Measurements from ENCODE around the gene DPEP2. TPM values are rescaled to one million over a fixed set of nuclear protein-coding genes. Genes with fewer than 3 reads are reported as not detected.

DPEP2 gene
- total and polyA plus RNA-seq, 2 of the 13 experiments (the other 11 are each of a cell fraction or from before 2014, with no cell fraction given): 0.18 TPM; not detected in 1

DNA sequence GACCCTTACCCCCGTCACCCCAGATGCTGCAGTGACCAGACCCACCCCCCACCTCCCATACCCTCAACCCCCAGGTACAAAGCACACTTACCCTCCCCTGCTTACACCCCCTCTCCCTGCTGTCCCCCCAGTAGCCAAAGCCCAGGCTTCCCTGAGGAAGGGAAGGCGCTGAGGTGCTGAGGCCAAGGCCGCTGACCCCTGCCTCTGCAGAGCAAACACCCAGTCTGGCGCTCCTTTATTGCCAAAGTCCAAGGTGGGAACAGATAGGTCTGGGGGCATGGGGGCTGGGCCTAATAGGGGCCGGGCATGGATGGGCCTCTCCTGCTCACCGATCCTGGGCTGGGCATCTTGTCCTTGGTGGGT, 56.0 kb downstream of the DPEP2 start (continued):
- TF ChIP-seq, protein P1, sequence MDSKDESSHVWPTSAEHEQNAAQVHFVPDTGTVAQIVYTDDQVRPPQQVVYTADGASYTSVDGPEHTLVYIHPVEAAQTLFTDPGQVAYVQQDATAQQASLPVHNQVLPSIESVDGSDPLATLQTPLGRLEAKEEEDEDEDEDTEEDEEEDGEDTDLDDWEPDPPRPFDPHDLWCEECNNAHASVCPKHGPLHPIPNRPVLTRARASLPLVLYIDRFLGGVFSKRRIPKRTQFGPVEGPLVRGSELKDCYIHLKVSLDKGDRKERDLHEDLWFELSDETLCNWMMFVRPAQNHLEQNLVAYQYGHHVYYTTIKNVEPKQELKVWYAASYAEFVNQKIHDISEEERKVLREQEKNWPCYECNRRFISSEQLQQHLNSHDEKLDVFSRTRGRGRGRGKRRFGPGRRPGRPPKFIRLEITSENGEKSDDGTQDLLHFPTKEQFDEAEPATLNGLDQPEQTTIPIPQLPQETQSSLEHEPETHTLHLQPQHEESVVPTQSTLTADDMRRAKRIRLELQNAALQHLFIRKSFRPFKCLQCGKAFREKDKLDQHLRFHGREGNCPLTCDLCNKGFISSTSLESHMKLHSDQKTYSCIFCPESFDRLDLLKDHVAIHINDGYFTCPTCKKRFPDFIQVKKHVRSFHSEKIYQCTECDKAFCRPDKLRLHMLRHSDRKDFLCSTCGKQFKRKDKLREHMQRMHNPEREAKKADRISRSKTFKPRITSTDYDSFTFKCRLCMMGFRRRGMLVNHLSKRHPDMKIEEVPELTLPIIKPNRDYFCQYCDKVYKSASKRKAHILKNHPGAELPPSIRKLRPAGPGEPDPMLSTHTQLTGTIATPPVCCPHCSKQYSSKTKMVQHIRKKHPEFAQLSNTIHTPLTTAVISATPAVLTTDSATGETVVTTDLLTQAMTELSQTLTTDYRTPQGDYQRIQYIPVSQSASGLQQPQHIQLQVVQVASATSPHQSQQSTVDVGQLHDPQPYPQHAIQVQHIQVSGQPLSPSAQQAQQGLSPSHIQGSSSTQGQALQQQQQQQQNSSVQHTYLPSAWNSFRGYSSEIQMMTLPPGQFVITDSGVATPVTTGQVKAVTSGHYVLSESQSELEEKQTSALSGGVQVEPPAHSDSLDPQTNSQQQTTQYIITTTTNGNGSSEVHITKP (CRISPR knock-in tag; IDR thresholded peaks at IDR 0.05; ENCODE audit: low read depth): no peak
- no peak for TF ChIP-seq ZNF616 (CRISPR knock-in tag; IDR thresholded peaks at IDR 0.05; ENCODE audit: low read depth)
- TF ChIP-seq, protein P2, sequence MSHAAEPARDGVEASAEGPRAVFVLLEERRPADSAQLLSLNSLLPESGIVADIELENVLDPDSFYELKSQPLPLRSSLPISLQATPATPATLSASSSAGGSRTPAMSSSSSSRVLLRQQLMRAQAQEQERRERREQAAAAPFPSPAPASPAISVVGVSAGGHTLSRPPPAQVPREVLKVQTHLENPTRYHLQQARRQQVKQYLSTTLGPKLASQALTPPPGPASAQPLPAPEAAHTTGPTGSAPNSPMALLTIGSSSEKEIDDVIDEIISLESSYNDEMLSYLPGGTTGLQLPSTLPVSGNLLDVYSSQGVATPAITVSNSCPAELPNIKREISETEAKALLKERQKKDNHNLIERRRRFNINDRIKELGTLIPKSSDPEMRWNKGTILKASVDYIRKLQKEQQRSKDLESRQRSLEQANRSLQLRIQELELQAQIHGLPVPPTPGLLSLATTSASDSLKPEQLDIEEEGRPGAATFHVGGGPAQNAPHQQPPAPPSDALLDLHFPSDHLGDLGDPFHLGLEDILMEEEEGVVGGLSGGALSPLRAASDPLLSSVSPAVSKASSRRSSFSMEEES (CRISPR knock-in tag; IDR thresholded peaks at IDR 0.05): no peak
- TF ChIP-seq, protein P3, sequence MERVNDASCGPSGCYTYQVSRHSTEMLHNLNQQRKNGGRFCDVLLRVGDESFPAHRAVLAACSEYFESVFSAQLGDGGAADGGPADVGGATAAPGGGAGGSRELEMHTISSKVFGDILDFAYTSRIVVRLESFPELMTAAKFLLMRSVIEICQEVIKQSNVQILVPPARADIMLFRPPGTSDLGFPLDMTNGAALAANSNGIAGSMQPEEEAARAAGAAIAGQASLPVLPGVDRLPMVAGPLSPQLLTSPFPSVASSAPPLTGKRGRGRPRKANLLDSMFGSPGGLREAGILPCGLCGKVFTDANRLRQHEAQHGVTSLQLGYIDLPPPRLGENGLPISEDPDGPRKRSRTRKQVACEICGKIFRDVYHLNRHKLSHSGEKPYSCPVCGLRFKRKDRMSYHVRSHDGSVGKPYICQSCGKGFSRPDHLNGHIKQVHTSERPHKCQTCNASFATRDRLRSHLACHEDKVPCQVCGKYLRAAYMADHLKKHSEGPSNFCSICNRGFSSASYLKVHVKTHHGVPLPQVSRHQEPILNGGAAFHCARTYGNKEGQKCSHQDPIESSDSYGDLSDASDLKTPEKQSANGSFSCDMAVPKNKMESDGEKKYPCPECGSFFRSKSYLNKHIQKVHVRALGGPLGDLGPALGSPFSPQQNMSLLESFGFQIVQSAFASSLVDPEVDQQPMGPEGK (CRISPR knock-in tag; IDR thresholded peaks at IDR 0.05): peak; percentile 87
- TF ChIP-seq, protein P4, sequence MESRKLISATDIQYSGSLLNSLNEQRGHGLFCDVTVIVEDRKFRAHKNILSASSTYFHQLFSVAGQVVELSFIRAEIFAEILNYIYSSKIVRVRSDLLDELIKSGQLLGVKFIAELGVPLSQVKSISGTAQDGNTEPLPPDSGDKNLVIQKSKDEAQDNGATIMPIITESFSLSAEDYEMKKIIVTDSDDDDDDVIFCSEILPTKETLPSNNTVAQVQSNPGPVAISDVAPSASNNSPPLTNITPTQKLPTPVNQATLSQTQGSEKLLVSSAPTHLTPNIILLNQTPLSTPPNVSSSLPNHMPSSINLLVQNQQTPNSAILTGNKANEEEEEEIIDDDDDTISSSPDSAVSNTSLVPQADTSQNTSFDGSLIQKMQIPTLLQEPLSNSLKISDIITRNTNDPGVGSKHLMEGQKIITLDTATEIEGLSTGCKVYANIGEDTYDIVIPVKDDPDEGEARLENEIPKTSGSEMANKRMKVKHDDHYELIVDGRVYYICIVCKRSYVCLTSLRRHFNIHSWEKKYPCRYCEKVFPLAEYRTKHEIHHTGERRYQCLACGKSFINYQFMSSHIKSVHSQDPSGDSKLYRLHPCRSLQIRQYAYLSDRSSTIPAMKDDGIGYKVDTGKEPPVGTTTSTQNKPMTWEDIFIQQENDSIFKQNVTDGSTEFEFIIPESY (CRISPR knock-in tag; IDR thresholded peaks at IDR 0.05): no peak
- TF ChIP-seq, protein P5, sequence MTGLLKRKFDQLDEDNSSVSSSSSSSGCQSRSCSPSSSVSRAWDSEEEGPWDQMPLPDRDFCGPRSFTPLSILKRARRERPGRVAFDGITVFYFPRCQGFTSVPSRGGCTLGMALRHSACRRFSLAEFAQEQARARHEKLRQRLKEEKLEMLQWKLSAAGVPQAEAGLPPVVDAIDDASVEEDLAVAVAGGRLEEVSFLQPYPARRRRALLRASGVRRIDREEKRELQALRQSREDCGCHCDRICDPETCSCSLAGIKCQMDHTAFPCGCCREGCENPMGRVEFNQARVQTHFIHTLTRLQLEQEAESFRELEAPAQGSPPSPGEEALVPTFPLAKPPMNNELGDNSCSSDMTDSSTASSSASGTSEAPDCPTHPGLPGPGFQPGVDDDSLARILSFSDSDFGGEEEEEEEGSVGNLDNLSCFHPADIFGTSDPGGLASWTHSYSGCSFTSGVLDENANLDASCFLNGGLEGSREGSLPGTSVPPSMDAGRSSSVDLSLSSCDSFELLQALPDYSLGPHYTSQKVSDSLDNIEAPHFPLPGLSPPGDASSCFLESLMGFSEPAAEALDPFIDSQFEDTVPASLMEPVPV (CRISPR knock-in tag; IDR thresholded peaks at IDR 0.05): no peak
- TF ChIP-seq SKI (IDR thresholded peaks at IDR 0.05; ENCODE audit: partially characterized antibody): peak; percentile 74
- TF ChIP-seq KAT7 (CRISPR knock-in tag; IDR thresholded peaks at IDR 0.05; ENCODE audit: borderline replicate concordance): no peak
- peak; percentile 88 for TF ChIP-seq TBX2 (CRISPR knock-in tag; IDR thresholded peaks at IDR 0.05; ENCODE audit: borderline replicate concordance)
- peak; percentile 89 for TF ChIP-seq NR2C2 (CRISPR knock-in tag; IDR thresholded peaks at IDR 0.05; ENCODE audit: borderline replicate concordance)
- 0 out of 2 replicates have a peak, but pooled peaks have one; percentile 1 for TF ChIP-seq ZNF143 (CRISPR knock-in tag; IDR thresholded peaks at IDR 0.05)
- TF ChIP-seq DPF2 (CRISPR knock-in tag; IDR thresholded peaks at IDR 0.05; ENCODE audit: borderline replicate concordance, low read depth): peak; percentile 95
- TF ChIP-seq, protein P6, sequence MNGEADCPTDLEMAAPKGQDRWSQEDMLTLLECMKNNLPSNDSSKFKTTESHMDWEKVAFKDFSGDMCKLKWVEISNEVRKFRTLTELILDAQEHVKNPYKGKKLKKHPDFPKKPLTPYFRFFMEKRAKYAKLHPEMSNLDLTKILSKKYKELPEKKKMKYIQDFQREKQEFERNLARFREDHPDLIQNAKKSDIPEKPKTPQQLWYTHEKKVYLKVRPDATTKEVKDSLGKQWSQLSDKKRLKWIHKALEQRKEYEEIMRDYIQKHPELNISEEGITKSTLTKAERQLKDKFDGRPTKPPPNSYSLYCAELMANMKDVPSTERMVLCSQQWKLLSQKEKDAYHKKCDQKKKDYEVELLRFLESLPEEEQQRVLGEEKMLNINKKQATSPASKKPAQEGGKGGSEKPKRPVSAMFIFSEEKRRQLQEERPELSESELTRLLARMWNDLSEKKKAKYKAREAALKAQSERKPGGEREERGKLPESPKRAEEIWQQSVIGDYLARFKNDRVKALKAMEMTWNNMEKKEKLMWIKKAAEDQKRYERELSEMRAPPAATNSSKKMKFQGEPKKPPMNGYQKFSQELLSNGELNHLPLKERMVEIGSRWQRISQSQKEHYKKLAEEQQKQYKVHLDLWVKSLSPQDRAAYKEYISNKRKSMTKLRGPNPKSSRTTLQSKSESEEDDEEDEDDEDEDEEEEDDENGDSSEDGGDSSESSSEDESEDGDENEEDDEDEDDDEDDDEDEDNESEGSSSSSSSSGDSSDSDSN (CRISPR knock-in tag; IDR thresholded peaks at IDR 0.05): no peak
- TF ChIP-seq ZNF780A (CRISPR knock-in tag; IDR thresholded peaks at IDR 0.05): no peak
- TF ChIP-seq ZNF44 (CRISPR knock-in tag; IDR thresholded peaks at IDR 0.05): no peak
- no peak for TF ChIP-seq XBP1 (CRISPR knock-in tag; IDR thresholded peaks at IDR 0.05)

Data from HepG2 (cell line).